Lung microvascular endothelial cell (primary cell): Measurements from ENCODE around the gene NACC2. TPM values are rescaled to one million over a fixed set of nuclear protein-coding genes. Genes with fewer than 3 reads are reported as not detected.

Experiments used
- DNase-seq, 2 donors: peaks; one replicate each; pipeline versions ENCODE4 v3.0.0 to v3.0.0-alpha.2; 2010; ENCODE audit warnings: low read depth in 2 of 2
- total RNA-seq: library from RNA; depleted of rRNA; stranded (reverse); fragments of >200 nt; gene quantifications from 2 replicates; pipeline ENCODE4 v1.2.1, GENCODE V29; 2014

NACC2 gene
- total RNA-seq, 1 donor from 2014 or later, result 10.9 TPM

DNA sequence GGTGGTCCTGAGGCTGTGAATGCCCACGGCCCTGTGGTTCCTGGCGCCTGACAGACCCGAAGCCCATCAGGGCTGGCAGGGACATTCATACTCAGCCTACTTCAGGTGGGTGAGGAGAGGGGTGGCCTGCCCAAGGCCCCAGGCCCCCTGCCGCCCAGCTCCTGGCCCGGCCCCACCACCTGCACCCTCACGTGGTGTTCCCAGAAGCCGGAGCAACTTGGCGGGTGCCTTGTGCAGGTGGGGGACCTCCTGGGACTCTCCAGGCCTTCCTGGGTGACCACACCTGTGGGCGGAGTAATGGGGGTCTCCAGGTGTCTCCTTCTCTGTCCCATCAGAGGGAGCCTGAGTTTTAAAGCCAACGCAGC, 97.1 kb downstream of the NACC2 start:
- DNase-seq, result no peak

DNA sequence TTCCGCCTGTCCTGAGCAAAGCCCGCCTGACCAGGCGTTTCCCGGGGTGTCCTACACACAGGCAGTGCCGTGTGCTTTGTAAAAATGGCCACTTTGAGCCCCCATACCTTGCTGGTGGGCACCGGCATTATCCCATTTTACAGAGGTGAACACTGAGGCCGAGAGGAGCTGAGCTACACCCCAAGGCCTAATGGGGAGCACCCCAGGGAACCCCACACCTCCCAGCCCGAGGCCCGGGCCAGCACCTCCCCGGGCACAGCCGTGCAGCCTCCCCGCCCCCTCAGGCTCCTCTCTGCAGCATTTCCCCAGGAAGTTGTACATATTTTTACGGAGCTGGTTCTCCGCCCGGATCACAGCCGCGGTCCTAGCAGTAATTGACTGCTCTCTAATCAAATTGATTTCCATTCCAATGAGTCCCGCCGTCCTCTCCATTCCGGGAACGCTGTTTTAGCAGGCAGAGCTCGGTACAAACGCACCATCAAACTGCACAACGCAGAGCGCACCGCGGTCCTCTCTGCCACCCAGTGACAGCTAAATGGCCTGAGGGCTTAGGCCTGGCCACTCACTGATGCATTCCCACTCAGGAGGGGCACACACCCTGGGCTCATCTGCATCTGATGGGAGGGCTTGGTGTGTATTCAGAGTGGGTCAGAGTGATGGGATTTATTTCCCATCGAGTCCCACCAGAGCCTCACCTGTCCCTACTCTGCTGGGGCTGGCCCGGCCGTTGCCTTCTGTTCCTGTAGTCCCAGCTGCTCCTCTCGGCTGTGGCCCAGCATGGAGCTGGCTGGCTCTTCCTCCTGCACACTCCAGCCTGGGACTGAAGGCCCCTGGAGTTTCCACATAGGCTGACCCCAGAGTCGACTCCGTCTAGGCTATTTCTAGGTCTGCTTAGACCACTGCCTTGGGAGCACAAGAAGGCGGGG, 97.7 kb downstream of the NACC2 start:
- DNase-seq, result peak in 1 of 2 donors; percentile 21

DNA sequence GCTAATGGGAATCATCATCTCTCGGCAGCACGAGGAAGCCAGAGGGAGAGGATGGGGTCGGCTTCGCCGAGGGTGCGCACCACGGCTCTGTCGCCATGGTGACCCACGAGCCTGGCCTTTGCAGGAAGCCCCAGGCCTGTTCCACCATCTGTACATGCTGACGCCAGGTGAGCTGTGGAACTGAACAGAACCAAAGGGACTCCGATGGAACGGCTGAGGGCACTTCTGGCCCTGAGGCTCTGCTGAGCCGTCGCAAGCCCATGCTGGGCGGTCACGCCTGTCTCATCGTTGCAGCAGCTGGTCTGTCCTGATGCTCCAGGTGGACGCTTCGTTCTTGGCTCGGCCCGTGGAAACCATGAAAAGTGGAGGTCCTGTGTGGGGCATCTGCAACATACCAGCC, 99.3 kb downstream of the NACC2 start:
- DNase-seq, result no peak

DNA sequence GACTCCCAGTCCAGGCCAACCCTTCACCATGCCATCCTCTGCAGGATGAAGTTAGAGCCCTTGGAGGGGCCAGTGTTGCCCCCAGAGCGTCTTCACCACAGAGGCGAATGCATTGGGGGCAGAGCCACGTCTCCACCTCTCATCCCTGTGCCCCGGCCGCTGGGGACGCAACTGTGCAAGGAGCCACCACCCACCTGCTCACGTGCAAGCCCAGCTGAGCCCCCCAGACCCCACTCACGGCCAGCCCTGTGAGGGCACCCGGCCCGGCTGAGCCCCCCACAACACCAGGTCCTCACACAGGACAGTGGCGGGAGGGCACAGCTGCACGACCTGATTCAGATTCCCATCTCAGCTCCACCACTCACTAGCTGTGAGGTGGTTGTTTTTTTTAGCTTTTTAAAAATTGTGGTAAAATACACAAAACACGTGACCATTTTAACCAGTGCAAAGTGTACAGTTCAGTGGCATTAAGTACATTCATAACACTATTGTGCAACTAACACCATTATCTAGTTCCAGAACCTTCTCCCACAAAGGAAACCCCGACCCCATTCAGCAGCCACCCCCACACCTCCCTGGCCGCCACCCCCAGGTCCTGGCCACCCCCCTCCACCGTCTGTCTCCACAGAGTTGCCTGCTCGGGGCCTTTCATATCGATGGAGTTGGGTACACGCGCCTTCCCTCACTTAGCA, 100.4 kb downstream of the NACC2 start:
- DNase-seq, result no peak

DNA sequence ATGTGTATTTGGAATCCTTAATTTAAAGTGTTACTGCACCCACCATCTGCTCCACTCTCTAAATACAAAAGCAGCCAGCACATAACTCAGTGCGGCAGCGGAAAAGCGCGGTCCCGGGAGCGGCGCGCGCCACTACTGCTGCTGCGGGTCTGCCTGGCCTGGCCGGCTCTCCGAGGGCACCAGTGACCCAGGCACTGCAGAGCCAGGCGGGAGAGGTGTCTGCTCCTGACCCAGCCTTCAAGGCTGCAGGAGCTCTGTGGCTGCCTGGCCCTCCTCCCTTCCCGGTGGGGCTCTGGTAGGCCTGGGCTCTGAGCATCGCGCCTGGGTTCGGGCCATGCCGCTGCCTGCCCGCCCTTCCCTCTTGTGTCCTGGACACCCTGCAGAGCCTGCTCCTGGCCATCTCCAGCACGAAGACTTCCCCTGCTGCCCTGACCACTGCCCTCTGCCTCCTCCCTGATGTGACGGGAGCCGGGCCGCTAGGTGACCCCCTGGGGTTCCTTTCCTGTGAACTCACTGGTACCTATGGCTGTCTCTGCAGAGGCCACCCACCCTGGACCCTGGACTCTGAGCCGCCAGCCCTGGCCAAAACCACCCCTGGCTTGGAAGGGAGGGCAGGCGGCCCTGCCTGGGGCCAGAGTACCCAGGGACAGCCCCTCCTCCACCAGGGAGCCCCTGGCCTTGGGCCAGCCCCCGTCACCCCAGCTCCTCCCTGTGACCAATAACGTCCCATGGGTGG, 101.2 kb downstream of the NACC2 start:
- no peak for DNase-seq

DNA sequence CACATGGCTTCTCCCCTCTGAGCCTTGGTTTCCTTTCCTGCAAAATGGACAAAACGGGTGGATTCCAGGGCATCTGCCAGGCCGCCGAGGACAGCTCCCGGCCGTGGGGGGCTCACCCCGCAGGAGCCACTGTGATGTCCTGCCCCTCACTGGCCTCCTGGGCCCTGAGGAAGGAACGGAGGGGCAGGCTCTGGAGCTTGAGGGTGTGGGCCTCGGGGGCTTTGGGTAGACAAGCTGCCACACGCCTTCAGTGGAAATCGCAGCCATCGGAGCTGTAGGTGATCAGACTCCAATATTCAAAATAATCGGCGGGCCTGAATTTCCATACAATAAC, 101.7 kb downstream of the NACC2 start:
- no peak for DNase-seq

DNA sequence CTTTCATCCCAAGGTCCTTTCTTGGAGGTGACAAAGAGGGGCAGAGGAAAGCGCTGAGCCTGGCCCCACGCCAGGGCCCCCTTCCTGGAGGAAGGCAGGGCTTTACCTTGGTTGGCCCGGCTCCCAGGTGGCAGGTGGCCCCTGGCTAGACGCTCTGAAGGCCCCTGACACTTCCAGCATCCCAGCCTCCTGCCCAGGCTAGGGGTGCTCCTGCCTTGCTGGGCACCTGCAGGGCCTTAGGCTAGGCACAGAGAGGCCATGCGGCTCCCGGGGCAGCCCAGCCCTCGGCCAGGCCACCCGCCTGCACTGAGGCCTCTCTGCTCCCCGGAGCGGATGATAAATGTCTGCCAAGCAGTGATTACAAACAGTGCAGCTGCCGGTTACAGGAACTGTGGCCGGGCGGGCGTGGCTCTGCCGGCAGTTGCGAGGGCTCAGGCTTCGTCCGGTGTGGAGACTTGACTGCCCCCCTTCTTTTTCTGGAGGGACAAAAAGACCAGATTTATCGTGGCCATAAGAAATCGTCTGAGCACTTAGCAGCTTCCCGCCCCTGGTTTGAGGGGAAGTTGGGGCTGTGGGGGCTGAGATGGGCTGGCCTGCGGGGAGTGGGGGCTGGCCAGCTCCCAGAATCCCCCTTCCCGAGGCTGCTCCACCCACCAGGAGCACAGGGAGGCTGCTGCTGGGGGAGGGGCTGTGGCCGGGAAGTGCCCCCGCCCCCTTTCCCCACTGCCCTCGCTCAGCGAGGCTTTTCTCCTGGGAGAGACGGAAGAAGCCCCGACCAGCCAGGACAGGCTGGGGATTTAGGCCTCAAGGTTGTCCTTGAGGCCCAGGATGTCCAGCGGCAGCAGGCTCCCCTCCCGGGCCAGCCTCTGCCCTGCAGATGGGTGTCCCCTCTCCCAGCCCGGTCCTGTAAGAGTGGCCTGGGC, 102.3 kb downstream of the NACC2 start:
- DNase-seq, result peak; percentile 78 to 89

DNA sequence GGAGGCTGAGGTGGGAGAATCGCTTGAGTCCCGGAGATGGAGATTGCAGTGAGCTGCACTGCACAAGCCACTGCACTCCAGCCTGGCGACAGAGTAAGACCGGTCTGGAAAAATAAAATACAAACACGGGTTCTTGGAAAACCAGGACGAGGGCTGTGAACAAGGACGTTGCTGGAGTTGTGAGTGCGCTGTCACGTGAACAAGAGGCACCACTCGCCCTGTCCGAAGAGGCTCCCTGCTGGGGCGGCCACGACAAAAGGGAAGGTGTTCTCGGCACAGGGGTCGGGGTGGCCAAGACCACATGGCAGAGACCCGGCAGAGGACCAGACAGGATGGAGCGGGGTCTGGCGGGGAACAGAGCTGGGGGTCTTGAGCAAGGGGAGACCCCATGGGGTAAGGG, 103.3 kb downstream of the NACC2 start:
- DNase-seq, result no peak

DNA sequence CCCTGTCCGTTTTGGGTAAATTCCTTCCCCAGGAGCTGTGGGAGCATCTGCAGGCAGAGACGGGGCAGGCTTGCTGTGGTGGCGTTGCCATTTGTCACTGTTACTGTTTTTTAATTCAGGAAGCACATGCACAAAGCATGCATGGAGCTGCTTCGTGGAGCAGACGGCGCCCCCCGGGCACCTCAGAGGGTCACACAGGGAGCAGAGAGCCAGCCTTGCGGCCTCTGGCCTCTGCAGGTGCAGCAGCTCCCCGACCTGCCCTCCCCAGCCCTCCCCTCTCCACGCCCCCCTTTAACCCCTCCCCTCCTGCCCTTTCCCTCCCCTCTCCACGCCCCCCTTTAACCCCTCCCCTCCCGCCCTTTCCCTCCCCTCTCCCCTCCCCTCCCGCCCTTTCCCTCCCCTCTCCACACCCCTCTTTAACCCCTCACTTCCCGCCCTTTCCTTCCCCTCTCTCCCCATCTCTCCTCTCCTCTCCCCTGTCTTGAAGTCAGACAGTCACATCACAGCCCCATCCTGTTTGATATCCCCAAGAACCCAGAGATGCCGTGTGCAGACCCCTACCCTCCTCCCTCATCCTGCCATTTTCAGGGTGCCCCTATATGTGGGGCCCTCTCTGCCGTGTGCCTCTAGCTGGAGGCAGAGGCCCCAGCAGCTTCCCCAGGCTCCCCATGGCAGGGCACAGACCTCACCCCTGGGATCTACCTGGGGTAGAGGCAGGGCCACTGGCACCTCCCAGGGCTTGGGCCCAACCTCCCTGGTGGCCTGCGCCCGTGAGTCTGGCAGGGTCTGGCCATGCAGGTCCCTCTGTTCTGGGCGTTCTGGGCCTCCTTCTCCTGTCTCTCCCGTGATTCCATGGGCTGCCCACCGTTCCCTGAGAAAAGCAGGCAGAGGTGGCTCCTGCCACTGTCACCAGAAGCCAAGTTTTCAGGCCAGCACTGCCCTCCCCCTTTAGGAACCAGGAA, 104.3 kb downstream of the NACC2 start:
- peak; percentile 81 to 86 for DNase-seq

DNA sequence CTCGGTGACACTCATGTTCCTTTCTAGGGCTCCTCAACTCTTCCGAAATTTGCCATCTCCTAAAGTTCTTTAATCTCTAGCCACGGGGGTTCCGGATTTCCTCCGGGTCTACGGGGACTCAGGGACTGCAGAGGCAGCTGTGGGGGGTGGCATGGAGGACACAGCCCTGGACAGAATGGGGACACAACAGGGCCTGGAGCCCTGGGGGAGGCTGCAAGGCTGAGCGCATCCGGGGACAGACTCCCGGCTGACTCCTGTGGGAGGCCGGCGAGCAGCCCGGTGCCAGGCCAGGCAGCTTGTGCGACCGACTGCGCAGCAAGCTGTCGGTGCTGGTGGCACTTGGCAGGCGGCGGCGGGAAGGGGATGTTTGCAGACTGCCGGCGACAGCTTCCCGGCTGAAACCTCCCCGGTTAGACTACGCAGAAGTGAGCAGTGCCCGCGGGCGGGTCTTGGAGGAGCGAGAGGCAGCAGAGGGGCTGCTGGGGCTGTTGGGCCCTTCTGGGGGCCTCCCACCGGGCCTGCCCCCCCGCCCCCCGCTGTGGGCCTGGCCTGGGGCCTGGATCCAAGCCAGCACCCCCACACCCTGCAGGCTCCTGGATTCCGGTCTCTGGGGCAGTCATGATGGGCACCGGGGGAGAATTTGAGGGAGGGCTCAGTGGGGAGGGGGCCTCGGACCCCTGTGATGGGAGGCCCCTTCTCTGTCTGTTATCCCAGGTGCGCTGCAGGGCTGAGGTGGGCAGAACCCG, 105.2 kb downstream of the NACC2 start:
- peak in 1 of 2 donors; percentile 29 for DNase-seq

DNA sequence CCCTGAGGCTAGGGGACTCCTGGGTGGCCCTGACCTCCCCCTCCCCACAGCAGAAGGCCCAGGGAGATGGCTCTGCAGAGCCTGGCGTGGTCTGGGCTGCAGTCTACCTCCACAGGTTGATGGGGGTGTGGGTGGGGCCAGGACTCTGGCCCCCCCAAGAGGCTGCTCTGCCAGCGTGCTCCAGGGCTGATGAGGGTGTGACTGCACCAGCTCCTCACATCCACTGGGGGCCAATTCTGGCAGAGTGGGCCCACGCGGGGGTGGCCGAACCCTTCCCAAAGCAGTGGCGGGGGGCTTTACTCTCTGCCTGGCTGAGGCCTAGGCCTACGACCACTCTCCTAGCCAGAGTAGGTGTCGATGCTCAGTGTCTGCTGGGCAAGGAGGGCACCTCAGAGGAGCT, 105.9 kb downstream of the NACC2 start:
- no peak for DNase-seq

DNA sequence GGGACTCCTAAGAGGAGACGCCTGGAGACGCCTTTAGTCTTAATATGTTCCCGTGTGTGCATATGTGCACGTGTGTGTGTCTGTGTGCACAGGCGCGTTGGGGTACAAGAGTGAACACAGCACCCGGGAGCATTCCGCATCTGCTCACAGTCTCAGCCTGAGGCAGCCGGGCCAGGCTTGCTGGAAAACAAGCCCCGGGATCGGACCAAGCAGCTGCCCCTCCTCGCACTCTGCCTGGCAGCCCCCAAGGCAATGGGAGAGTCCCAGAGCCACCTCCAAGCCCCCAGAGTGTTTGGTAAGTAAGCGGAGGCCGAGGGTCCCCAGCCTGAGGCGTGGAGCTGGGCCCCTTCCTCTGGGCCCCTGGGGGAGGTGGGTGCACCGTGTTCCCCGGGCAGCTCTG, 106.6 kb downstream of the NACC2 start:
- no peak for DNase-seq

DNA sequence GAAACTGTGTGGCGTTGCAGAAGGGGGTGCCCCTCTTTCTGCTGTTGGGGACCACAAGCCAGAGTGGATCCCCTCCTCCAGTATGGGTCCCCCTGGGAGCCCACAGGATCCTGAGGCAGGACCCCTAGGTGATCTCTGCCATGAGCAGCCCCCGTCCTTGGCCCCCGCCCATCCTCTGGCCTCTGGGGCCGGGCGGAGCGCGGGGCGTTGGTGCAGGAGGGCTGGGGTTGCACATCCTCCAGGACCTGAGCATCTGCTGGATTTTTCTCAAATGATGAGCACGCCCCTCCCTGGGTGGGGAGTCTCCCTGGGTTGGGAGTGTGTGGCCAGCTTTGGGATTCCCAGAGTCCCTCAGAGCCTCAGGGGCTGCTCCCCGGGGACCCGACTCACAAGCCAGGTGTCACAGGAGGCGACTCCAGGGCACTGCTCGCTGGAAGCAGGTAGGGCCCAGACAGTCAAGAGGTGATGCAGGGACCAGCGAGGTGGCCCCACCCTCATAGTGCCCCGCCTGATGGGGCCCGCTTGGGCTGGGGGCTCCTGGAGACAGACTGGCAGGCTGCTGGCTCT, 107.2 kb downstream of the NACC2 start:
- no peak for DNase-seq

DNA sequence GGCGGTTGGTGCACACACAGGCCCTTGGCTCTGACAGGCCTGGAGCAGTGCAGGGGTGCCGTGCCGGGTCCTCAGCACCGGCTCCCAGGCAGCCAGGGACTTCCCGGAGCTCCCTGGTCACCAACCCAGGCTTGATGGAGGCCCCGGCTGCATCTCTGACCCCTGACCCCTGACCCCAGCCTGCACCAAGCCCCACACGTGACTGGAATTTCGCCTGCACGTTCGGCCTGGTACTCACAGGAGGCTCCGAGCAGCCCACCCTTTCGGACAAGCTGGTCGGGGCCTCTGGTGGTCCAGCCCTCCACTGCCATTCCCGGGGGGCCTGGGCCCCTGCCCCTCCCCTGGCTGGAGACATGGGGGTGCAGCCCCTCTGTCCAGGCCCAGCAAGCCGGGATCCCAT, 108.5 kb downstream of the NACC2 start:
- no peak for DNase-seq

DNA sequence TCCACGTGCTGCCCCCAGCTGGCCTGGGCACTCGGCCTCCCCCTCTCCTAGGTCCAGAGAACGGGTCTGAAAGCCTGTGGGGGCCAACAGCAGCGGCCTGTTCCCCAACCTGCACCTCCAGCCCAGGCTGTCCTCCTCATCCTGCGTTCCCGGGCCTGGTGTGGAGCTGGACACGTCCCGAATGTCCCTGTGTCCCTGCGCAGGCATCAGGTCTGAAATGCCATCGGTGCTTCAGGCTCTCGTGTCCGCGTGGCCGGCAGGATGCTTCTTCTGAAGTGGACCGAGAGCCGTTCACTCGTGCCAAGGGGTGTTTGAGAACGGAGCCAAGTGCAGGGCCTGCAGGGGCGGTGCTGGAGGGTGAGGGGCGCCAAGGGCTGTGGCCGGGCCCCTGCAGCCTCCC, 109.2 kb downstream of the NACC2 start:
- DNase-seq, result no peak

DNA sequence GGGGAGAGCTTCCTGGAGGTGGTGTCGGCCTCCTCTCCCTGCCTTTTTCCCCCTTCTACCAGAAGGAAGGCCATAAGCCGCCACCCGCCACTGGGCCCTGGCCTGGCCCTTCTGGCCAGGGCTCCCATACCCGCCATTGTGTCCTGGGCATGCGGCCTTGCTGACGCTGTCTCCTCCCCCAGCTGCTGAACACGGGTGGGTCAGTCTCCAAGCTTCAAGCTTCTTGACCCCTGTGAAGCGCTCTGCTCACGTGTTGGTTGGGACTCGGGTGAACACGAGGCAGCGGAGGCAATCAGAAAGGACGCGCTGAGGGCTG, 109.7 kb downstream of the NACC2 start:
- no peak for DNase-seq

DNA sequence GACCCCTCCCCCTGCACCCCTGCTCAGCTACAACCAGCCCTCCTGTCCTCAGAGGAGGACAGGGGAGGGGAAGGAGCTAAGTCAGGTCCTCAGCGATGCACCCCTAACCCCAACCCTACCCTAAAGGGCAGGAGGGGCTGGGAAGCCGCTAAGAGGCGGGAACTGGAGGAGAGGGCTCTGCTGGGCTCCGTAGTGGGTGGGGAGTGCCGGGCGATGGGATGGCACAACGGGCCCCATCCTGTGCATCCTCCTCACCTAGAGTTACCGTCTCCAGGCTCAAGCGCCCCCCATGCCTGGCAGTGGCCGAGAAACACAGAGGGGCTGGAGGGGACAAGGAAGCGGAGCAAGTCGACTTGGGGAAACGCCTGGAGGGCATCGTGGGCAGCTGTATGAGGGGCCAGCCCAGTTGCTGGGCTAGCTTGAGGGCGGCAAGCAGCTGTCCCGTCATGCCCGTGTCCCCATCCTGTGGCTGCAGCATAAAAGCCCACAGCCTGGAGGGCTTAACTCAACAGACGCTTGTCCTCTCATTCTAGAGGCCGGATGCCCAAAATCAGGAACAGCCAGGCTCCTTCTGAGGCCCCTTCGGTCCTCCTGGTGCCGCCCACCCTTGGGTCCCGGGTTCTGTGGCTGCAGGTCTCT, 110.9 kb downstream of the NACC2 start:
- no peak for DNase-seq

DNA sequence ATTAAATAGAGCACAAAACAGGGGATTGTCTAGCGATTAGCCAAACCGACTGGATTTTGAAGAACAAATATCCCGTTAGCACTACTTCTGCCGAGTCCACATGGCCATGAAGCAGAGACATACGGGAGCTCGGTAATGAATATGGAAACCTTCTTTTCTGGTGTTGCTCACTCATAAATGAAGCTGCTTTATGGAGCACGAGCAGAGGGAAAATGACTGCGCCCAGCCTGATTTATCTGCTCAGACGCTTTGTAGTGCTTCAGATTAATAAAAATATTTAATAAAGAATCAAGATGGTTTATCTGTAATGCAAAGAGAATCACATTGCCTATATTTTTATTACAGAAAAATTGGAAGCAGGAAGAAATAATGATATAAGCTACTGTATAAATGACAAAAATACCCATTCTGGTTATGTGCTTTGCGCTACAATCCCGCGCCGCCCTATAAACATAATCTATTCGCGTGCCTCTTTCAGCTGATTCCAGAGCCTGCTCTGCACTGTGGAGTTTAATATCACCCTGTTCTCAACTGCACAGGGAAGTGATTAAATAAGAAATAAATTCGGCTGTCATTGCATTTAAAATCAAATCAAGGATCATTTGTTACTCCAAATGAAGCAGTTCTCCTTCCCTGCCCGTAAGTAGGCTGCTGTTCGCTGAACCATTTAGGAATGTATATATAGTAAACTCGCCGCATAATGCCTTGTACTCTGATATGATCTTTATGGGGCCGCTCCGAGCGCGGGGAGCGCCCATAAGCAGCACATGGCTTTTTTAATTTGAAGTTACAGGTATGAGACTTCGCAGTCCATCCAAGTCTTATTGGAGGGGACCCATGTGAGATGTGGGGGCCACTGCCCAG, 111.6 kb downstream of the NACC2 start:
- DNase-seq, result no peak
